T-helper 17 cell (primary cell): ENCODE data around the gene DAGLB. TPM values are rescaled to one million over a fixed set of nuclear protein-coding genes. Genes with fewer than 3 reads are reported as not detected.

Source experiments
- ATAC-seq: fragments of 150-1000 bp; cut with Tn5 transposase; 2 replicates; pipeline ENCODE4 v1.10.0; 2021; ENCODE audit warnings: mild to moderate bottlenecking, moderate library complexity
- DNase-seq, 3 donors: peaks; one replicate each; pipeline versions ENCODE4 v3.0.0 to v3.0.0-alpha.2; 2020 to 2021
- H3K9me3 ChIP-seq: one replicate; pipeline ENCODE4 v1.7.0; 2013; ENCODE audit warnings: low read length, mild to moderate bottlenecking; ENCODE audit not compliant: control insufficient read depth, poor library complexity, severe bottlenecking
- H3K27ac Mint-ChIP-seq: one replicate; pipeline ENCODE4 v1.8.0; 2022; ENCODE audit warnings: mild to moderate bottlenecking, moderate library complexity, mixed read lengths
- H3K27me3 Mint-ChIP-seq: one replicate; pipeline ENCODE4 v1.8.0; 2022; ENCODE audit warnings: mixed read lengths
- H3K36me3 Mint-ChIP-seq: one replicate; pipeline ENCODE4 v1.8.0; 2022; ENCODE audit warnings: low read depth, mixed read lengths
- H3K4me1 Mint-ChIP-seq: one replicate; pipeline ENCODE4 v1.8.0; 2022; ENCODE audit warnings: mild to moderate bottlenecking, mixed read lengths
- H3K4me3 Mint-ChIP-seq: one replicate; pipeline ENCODE4 v1.8.0; 2022; ENCODE audit warnings: mild to moderate bottlenecking, moderate library complexity, mixed read lengths
- total RNA-seq, 4 donors: library from RNA in 2 of 4; stranded (reverse) in 2 of 4; gene quantifications; one replicate each; pipeline ENCODE4 v1.2.3 and lab custom pipeline; 2022 to 2026

Gene DAGLB
- 10 to 100 TPM; 19.6 to 26.8 TPM for total RNA-seq
- 15.4 to 19.1 reads per million in 2 donors for total RNA-seq (lab: John Stamatoyannopoulos, UW)

GRCh38 chr7:6447581-6448199, at the start of gene DAGLB:
TSS of gene DAGLB (minus strand) at chr7:6447954. CDS start at chr7:6447842, 112 bp downstream.
- DNase-seq = peak; percentile 94 to 98 (median 97)
- Mint-ChIP-seq H3K4me1 (peaks cover 21% of the 10 kb centered on the region), H3K4me3 (peak within 1 kb of the TSS; percentile 93), H3K27ac (peak within 1 kb of the TSS; percentile 98), H3K27me3 (no peaks in the 10 kb centered on the region), H3K36me3 (peaks cover 7% of the 10 kb centered on the region)
- peak; percentile 84 for ATAC-seq
- no peaks in the 10 kb centered on the region for H3K9me3 ChIP-seq

- H3K27me3 Mint-ChIP-seq = no peaks in the 10 kb centered on the region
- H3K4me3 Mint-ChIP-seq = no peak overlapping the region
- H3K4me1 Mint-ChIP-seq = no peaks in the 10 kb centered on the region
- ATAC-seq (no peak), DNase-seq (no peak)
- H3K27ac Mint-ChIP-seq = no peak overlapping the region
- no peaks in the 10 kb centered on the region for H3K9me3 ChIP-seq
- H3K36me3 Mint-ChIP-seq = no peaks in the 10 kb centered on the region
Measured at GRCh38 chr7:6497637-6497905, 49.8 kb upstream of the DAGLB start.

GRCh38 chr7:6496842-6497636, 49.3 kb upstream of the DAGLB start:
- Mint-ChIP-seq H3K4me3 (no peak overlapping the region), H3K4me1 (no peaks in the 10 kb centered on the region), H3K36me3 (no peaks in the 10 kb centered on the region), H3K27ac (no peak overlapping the region), H3K27me3 (peaks cover 4% of the 10 kb centered on the region)
- no peak for ATAC-seq
- no peak for DNase-seq
- H3K9me3 ChIP-seq = no peaks in the 10 kb centered on the region

- H3K27me3 Mint-ChIP-seq = peaks cover 9% of the 10 kb centered on the region
- ATAC-seq (no peak), DNase-seq (no peak)
- no peak overlapping the region for H3K4me3 Mint-ChIP-seq
- H3K27ac Mint-ChIP-seq = no peak overlapping the region
- no peaks in the 10 kb centered on the region for H3K9me3 ChIP-seq
- no peaks in the 10 kb centered on the region for H3K4me1 Mint-ChIP-seq
- H3K36me3 Mint-ChIP-seq = no peaks in the 10 kb centered on the region
Measured at GRCh38 chr7:6495597-6496262, 48.0 kb upstream of the DAGLB start.

- no peak for DNase-seq
- Mint-ChIP-seq H3K36me3 (no peaks in the 10 kb centered on the region), H3K4me3 (no peak overlapping the region), H3K4me1 (no peaks in the 10 kb centered on the region), H3K27ac (no peak overlapping the region), H3K27me3 (peaks cover 9% of the 10 kb centered on the region)
- H3K9me3 ChIP-seq = no peaks in the 10 kb centered on the region
- ATAC-seq = no peak
Measured at GRCh38 chr7:6494365-6494764, 46.6 kb upstream of the DAGLB start.

GRCh38 chr7:6491194-6491593, 43.4 kb upstream of the DAGLB start:
- H3K27ac Mint-ChIP-seq = no peak overlapping the region

GRCh38 chr7:6489612-6490011, 41.9 kb upstream of the DAGLB start:
- H3K4me3 Mint-ChIP-seq = no peak overlapping the region
- no peaks in the 10 kb centered on the region for H3K9me3 ChIP-seq
- no peak for DNase-seq
- no peak for ATAC-seq
- H3K4me1 Mint-ChIP-seq = no peaks in the 10 kb centered on the region
- no peaks in the 10 kb centered on the region for H3K36me3 Mint-ChIP-seq
- no peak overlapping the region for H3K27ac Mint-ChIP-seq
- peaks cover 9% of the 10 kb centered on the region for H3K27me3 Mint-ChIP-seq

More at GRCh38 chr7:6491194-6491593, 43.4 kb upstream of the DAGLB start:
- Mint-ChIP-seq H3K27me3 (peaks cover 9% of the 10 kb centered on the region), H3K36me3 (no peaks in the 10 kb centered on the region), H3K4me3 (no peak overlapping the region), H3K4me1 (no peaks in the 10 kb centered on the region)
- ATAC-seq = no peak
- DNase-seq = no peak
- no peaks in the 10 kb centered on the region for H3K9me3 ChIP-seq

- no peak for ATAC-seq
- Mint-ChIP-seq H3K27ac (no peak overlapping the region), H3K27me3 (peaks cover 5% of the 10 kb centered on the region), H3K4me1 (peaks cover 8% of the 10 kb centered on the region), H3K4me3 (no peak overlapping the region), H3K36me3 (no peaks in the 10 kb centered on the region)
- H3K9me3 ChIP-seq = no peaks in the 10 kb centered on the region
- DNase-seq = no peak
Measured at GRCh38 chr7:6487184-6487545, 39.4 kb upstream of the DAGLB start.

- Mint-ChIP-seq H3K27ac (no peak overlapping the region), H3K4me1 (peaks cover 10% of the 10 kb centered on the region), H3K36me3 (no peaks in the 10 kb centered on the region), H3K4me3 (no peak overlapping the region), H3K27me3 (peaks cover 5% of the 10 kb centered on the region)
- DNase-seq = no peak
- no peak for ATAC-seq
- no peaks in the 10 kb centered on the region for H3K9me3 ChIP-seq
Measured at GRCh38 chr7:6486438-6487183, 38.9 kb upstream of the DAGLB start.

- ATAC-seq (no peak), DNase-seq (no peak)
- Mint-ChIP-seq H3K27me3 (no peaks in the 10 kb centered on the region), H3K36me3 (no peaks in the 10 kb centered on the region), H3K4me3 (peak overlapping the region; percentile 95), H3K4me1 (peaks cover 35% of the 10 kb centered on the region), H3K27ac (peak overlapping the region; percentile 81)
- H3K9me3 ChIP-seq = no peaks in the 10 kb centered on the region
Measured at GRCh38 chr7:6482743-6483119, 35.0 kb upstream of the DAGLB start.

GRCh38 chr7:6482307-6482706, 34.6 kb upstream of the DAGLB start:
- Mint-ChIP-seq H3K27me3 (no peaks in the 10 kb centered on the region), H3K27ac (peak overlapping the region; percentile 81), H3K4me3 (peak overlapping the region; percentile 95), H3K4me1 (peaks cover 39% of the 10 kb centered on the region), H3K36me3 (no peaks in the 10 kb centered on the region)
- no peaks in the 10 kb centered on the region for H3K9me3 ChIP-seq
- DNase-seq (no peak), ATAC-seq (no peak)

- no peaks in the 10 kb centered on the region for H3K36me3 Mint-ChIP-seq
- peak overlapping the region; percentile 77 for H3K27ac Mint-ChIP-seq
- ATAC-seq = no peak
- H3K4me3 Mint-ChIP-seq = peak overlapping the region; percentile 95
- H3K27me3 Mint-ChIP-seq = no peaks in the 10 kb centered on the region
- DNase-seq = no peak
- no peaks in the 10 kb centered on the region for H3K9me3 ChIP-seq
- peaks cover 46% of the 10 kb centered on the region for H3K4me1 Mint-ChIP-seq
Measured at GRCh38 chr7:6481445-6481844, 33.7 kb upstream of the DAGLB start.

- ATAC-seq (no peak), DNase-seq (no peak)
- H3K4me3 Mint-ChIP-seq = peak overlapping the region; percentile 71
- H3K27me3 Mint-ChIP-seq = no peaks in the 10 kb centered on the region
- H3K4me1 Mint-ChIP-seq = peaks cover 51% of the 10 kb centered on the region
- peak overlapping the region; percentile 77 for H3K27ac Mint-ChIP-seq
- H3K36me3 Mint-ChIP-seq = no peaks in the 10 kb centered on the region
- H3K9me3 ChIP-seq = no peaks in the 10 kb centered on the region
Measured at GRCh38 chr7:6480323-6480660, 32.5 kb upstream of the DAGLB start.
